ENCODE measurements around the gene C1orf167. TPM values are rescaled to one million over a fixed set of nuclear protein-coding genes. Genes with fewer than 3 reads are reported as not detected.

The C1orf167 gene
- total RNA-seq, 1 experiment from 2014 or later, result 0.39 TPM

- H3K4me1 Mint-ChIP-seq, result no peaks in the 10 kb centered on the region
- no peak overlapping the region for H2BK120ac ChIP-seq (ENCODE audit: low read depth, low read length, poor library complexity, severe bottlenecking)
- no peak overlapping the region for H3T11ph ChIP-seq (ENCODE audit: low read length)
- no peaks in the 10 kb centered on the region for H3K9me3 Mint-ChIP-seq
- no peaks in the 10 kb centered on the region for H3K9me3 ChIP-seq (ENCODE audit: control insufficient read depth, low read depth, low read length)
- no peaks in the 10 kb centered on the region for H3K36me3 Mint-ChIP-seq (ENCODE audit: insufficient read depth in 1 of 3, low read depth in 3 of 3)
- H3K56ac ChIP-seq (ENCODE audit: insufficient read length, low read depth, low read length), result no peak overlapping the region
- peaks cover 4% of the 10 kb centered on the region for H3K27me3 Mint-ChIP-seq (ENCODE audit: low read depth)
- no peaks in the 10 kb centered on the region for H4K20me1 ChIP-seq (ENCODE audit: control insufficient read depth, insufficient read depth, insufficient read length)
- no peaks in the 10 kb centered on the region for H3K27me3 ChIP-seq (ENCODE audit: insufficient read depth, low read length)
- H3K4me2 ChIP-seq (ENCODE audit: insufficient read depth, insufficient read length, low read length), result no peak overlapping the region
- H2BK12ac ChIP-seq (ENCODE audit: insufficient read length, low read depth, low read length), result no peak overlapping the region
- H3K27ac ChIP-seq (ENCODE audit: insufficient read length, low read depth, low read length), result no peak overlapping the region
- no peaks in the 10 kb centered on the region for H3K4me1 ChIP-seq (ENCODE audit: insufficient read depth, low read length)
- no peak overlapping the region for H2AK5ac ChIP-seq (ENCODE audit: insufficient read length, low read length)
- no peaks in the 10 kb centered on the region for H3K79me2 ChIP-seq (ENCODE audit: insufficient read depth, low read length)
- H2BK5ac ChIP-seq (ENCODE audit: insufficient read length, low read length), result no peak overlapping the region
- TF ChIP-seq CTCF (conservative IDR thresholded peaks at IDR 0.05), result no peak
- H4K91ac ChIP-seq (ENCODE audit: insufficient read length, low read depth, low read length), result no peak overlapping the region
- H3K23ac ChIP-seq (ENCODE audit: insufficient read length, low read depth, low read length), result no peak overlapping the region
- no peak overlapping the region for H3K4ac ChIP-seq (ENCODE audit: low read depth, low read length)
- no peak overlapping the region for H2BK15ac ChIP-seq (ENCODE audit: low read depth, low read length)
- H3K9ac ChIP-seq (ENCODE audit: extremely low read depth, insufficient read length, low read length), result no peak overlapping the region
- H3K23me2 ChIP-seq (ENCODE audit: insufficient read length, low read depth, low read length, poor library complexity, severe bottlenecking), result no peaks in the 10 kb centered on the region
- H3K14ac ChIP-seq (ENCODE audit: insufficient read depth, low read length), result no peak overlapping the region
- no peak overlapping the region for H3K4me3 Mint-ChIP-seq
- no peaks in the 10 kb centered on the region for H3K79me1 ChIP-seq (ENCODE audit: insufficient read depth, low read depth, low read length, poor library complexity, severe bottlenecking)
- no peak overlapping the region for H4K8ac ChIP-seq (replicated peaks; ENCODE audit: insufficient read length, low read depth, low read length)
- no peak overlapping the region for H3K18ac ChIP-seq (ENCODE audit: insufficient read length, low read depth, low read length)
- no peak overlapping the region for H2AFZ ChIP-seq (ENCODE audit: low read length)
- H4K5ac ChIP-seq (ENCODE audit: insufficient read length, low read depth, low read length), result no peak overlapping the region
- no peak for DNase-seq
- no peak overlapping the region; a peak in 1 of 7 replicates for H3K27ac Mint-ChIP-seq
- WGBS (ENCODE audit: extremely low coverage, insufficient read length, low lambda C conversion rate), result no CpG with 5 or more reads among the region's 5 CpGs
- H2BK20ac ChIP-seq (ENCODE audit: low read depth, low read length, poor library complexity, severe bottlenecking), result no peak overlapping the region
These were observed 10.5 kb downstream of the C1orf167 start for GRCh38 chr1:11772458-11772857.
